IMR-90 (cell line): ENCODE results near the gene MBIP.
"Not testable (repeated sequence)": the region's sequence is repeated elsewhere in the genome, so short reads cannot be mapped to it uniquely, and the experiment has no call there.

ENCODE experiments used
- CEBPB ChIP-seq: IDR thresholded peaks from 2 replicates; pipeline ENCODE4 v1.6.1; 2012; ENCODE audit warnings: low read depth, low read length, improper control_type of control experiment
- CHD1 ChIP-seq: IDR thresholded peaks from 2 replicates; pipeline ENCODE4 v1.6.1; 2012; ENCODE audit warnings: low read depth, low read length, improper control_type of control experiment
- CTCF ChIP-seq: conservative IDR thresholded peaks from 2 replicates; pipeline ENCODE4 v1.5.1; 2012; ENCODE audit warnings: mild to moderate bottlenecking, low read depth, low read length, improper control_type of control experiment
- FOS ChIP-seq: fragments of 150-350 bp; IDR thresholded peaks from 2 replicates; pipeline ENCODE4 v1.6.1; 2016; ENCODE audit warnings: low read depth, low read length
- MAFK ChIP-seq: IDR thresholded peaks from 2 replicates; pipeline ENCODE4 v1.6.1; 2012; ENCODE audit warnings: low read depth, low read length, improper control_type of control experiment
- MXI1 ChIP-seq: IDR thresholded peaks from 2 replicates; pipeline ENCODE4 v1.6.1; 2012; ENCODE audit warnings: low read depth, mild to moderate bottlenecking, low read length, moderate library complexity, borderline replicate concordance
- POLR2A ChIP-seq: IDR thresholded peaks from 2 replicates; pipeline ENCODE4 v1.6.1; 2012; ENCODE audit warnings: mild to moderate bottlenecking, low read depth, low read length
- RCOR1 ChIP-seq: IDR thresholded peaks from 2 replicates; pipeline ENCODE4 v1.6.1; 2012; ENCODE audit warnings: mild to moderate bottlenecking, low read length, improper control_type of control experiment; ENCODE audit not compliant: insufficient replicate concordance
- SMC3 ChIP-seq: fragments of 150-350 bp; IDR thresholded peaks from 2 replicates; pipeline ENCODE4 v1.6.1; 2016; ENCODE audit warnings: low read depth, mild to moderate bottlenecking, antibody characterized with exemption, low read length, moderate library complexity

DNA sequence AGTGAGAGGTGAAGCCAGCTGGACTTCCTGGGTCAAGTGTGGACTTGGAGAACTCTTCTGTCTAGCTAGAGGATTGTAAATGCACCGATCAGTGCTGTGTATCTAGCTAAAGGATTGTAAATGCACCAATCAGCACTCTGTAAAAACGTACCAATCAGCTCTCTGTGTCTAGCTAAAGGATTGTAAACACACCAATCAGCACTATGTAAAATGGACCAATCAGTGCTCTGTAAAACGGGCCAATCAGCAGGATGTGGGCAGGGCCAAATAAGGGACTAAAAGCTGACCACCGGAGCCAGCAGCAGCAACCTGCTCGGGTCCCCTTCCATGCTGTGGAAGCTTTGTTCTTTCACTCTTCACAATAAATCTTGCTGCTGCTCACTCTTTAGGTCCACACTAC is 21.4 kb upstream of the MBIP start:
- TF ChIP-seq CTCF, FOS, MAFK, POLR2A, MXI1, RCOR1, SMC3, CHD1, CEBPB: not testable (repeated sequence)
